ENCODE results near the gene RIMBP2. TPM values are rescaled to one million over a fixed set of nuclear protein-coding genes. Genes with fewer than 3 reads are reported as not detected.

RIMBP2 gene
- total and polyA plus RNA-seq, 8 donors = 0.42 to 19.0 (median 16.1) TPM

GRCh38 chr12:130622803-130623202 is 93.3 kb downstream of the RIMBP2 start:
- intact Hi-C loops (cut with DNase I) = no loop called here
- ATAC-seq (no peak), DNase-seq (no peak)
- Histone ChIP-seq H3K27ac (no peak overlapping the region), H3K4me1 (no peaks in the 10 kb centered on the region), H3K4me3 (no peak overlapping the region), H3K9me3 (peaks cover 0 to 7% of the 10 kb centered on the region in 2 donors), H3K36me3 (no peaks in the 10 kb centered on the region), H3K27me3 (no peaks in the 10 kb centered on the region)
- TF ChIP-seq CTCF (IDR thresholded peaks at IDR 0.05) = no peak

- H3K27ac ChIP-seq = no peak overlapping the region
- peaks cover 0 to 7% of the 10 kb centered on the region in 2 donors for H3K9me3 ChIP-seq
- H3K36me3 ChIP-seq = no peaks in the 10 kb centered on the region
- H3K4me3 ChIP-seq = no peak overlapping the region
- no peak for TF ChIP-seq CTCF (IDR thresholded peaks at IDR 0.05)
- ATAC-seq (no peak), DNase-seq (no peak)
- intact Hi-C loops (cut with DNase I) = no loop called here
- no peaks in the 10 kb centered on the region for H3K4me1 ChIP-seq
- H3K27me3 ChIP-seq = no peaks in the 10 kb centered on the region
These were observed 94.3 kb downstream of the RIMBP2 start for GRCh38 chr12:130621696-130622298.

GRCh38 chr12:130620756-130621155 is 95.3 kb downstream of the RIMBP2 start:
- intact Hi-C loops (cut with DNase I) = no loop called here
- DNase-seq (no peak), ATAC-seq (no peak)
- TF ChIP-seq CTCF (IDR thresholded peaks at IDR 0.05) = no peak
- no peaks in the 10 kb centered on the region for H3K27me3 ChIP-seq
- no peaks in the 10 kb centered on the region for H3K4me1 ChIP-seq
- no peaks in the 10 kb centered on the region for H3K36me3 ChIP-seq
- H3K4me3 ChIP-seq = no peak overlapping the region
- peaks cover 0 to 7% of the 10 kb centered on the region in 2 donors for H3K9me3 ChIP-seq
- H3K27ac ChIP-seq = no peak overlapping the region

- H3K9me3 ChIP-seq = peaks cover 0 to 7% of the 10 kb centered on the region in 2 donors
- no peak for DNase-seq
- no peaks in the 10 kb centered on the region for H3K4me1 ChIP-seq
- H3K4me3 ChIP-seq = no peak overlapping the region
- ATAC-seq = no peak
- TF ChIP-seq CTCF (IDR thresholded peaks at IDR 0.05) = no peak
- intact Hi-C loops (cut with DNase I) = no loop called here
- H3K36me3 ChIP-seq = no peaks in the 10 kb centered on the region
- no peaks in the 10 kb centered on the region for H3K27me3 ChIP-seq
- no peak overlapping the region for H3K27ac ChIP-seq
These were observed 95.8 kb downstream of the RIMBP2 start for GRCh38 chr12:130620281-130620680.

- H3K27me3 ChIP-seq = no peaks in the 10 kb centered on the region
- H3K27ac ChIP-seq = no peak overlapping the region
- DNase-seq (no peak), ATAC-seq (no peak)
- H3K4me1 ChIP-seq = no peaks in the 10 kb centered on the region
- intact Hi-C loops (cut with DNase I) = no loop called here
- no peak overlapping the region for H3K4me3 ChIP-seq
- peaks cover 0 to 7% of the 10 kb centered on the region in 2 donors for H3K9me3 ChIP-seq
- no peaks in the 10 kb centered on the region for H3K36me3 ChIP-seq
- TF ChIP-seq CTCF (IDR thresholded peaks at IDR 0.05) = no peak
These were observed 96.6 kb downstream of the RIMBP2 start for GRCh38 chr12:130619385-130620001.
